HG03354 (cell line): ENCODE measurements around the gene MOCS1.

Experiments
- ATAC-seq: cut with Tn5 transposase; IDR thresholded peaks from one replicate; pipeline ENCODE4 v1.9.1; 2021; ENCODE audit warnings: mild to moderate bottlenecking; ENCODE audit not compliant: unreplicated experiment, poor library complexity, severe bottlenecking

Gene MOCS1

DNA sequence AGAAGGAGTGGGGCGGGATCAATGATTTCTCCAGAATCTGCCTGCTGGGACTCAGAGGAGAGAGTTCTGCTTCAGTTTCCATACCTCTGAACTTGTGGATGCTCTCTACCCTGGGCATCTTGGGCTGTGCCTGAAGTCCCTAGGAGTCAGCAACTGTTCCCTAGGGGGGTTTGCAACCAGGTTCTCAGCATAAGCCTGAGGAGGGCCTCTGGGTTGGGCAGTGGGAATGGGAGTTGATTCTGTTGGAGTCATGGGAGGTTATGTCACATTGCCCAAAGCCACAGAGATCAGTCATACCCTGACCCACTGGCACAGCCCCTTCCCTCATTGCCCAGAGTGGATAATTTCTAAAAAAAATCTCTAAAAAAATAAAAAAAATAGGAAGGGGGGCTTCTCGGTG is 47.4 kb downstream of the MOCS1 start:
- no peak for ATAC-seq

DNA sequence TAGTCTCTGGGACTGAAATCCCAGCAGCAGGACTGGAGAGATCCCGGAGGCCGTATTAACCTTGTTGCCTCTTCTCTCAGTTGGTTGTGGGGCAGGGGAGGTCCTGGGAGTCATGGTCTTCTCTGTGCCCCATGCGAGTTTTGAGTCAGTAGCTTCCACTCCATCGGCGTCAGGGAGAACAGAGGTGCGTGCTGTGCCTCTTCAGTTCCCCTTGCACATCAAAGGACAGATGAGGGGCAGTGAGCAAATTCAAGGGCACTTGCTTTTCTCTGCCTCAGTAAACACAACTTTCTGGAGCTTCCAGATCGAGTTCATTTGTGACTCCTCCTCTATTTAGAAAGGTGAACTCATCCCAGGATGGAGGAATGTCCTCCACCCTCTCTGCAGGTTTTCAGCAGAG is 48.6 kb downstream of the MOCS1 start:
- no peak for ATAC-seq

DNA sequence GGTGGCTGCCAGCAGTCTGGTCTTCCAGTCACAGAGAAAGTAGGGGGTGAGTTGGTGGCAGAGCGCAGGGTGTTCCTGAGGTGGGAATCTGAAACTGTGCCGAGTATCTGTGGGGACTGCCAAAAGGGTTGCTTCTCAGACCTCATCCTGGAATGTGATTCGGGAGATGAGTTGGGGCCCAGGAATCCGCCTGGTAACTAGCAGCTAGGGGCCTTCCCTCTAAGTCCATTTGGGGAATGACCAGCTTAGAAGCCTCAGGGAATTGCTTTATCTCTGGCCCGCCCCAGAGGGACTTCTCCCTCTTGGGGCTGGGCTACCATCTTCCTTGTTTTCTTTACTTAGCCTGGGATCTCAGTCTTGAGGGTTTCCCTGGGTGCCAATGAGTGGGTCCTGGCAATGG is 49.6 kb downstream of the MOCS1 start:
- no peak for ATAC-seq

DNA sequence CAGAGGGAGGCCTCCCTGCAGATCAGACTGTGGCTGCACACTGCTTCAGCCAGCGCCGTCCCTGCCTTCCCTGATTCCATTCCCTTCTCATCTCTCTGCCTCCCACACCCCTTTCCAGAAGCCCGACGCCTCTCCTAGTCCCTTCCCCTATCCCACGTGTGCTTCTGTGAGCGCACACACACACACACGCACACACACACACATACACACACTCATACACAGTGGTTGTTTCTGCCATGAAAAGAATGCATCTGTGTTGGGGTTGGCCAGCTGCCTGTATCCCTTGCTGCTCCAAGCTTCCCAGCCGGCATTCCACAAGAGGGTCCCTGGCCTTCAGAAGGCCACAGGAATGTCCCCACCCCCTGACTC is 51.7 kb downstream of the MOCS1 start:
- ATAC-seq = no peak

DNA sequence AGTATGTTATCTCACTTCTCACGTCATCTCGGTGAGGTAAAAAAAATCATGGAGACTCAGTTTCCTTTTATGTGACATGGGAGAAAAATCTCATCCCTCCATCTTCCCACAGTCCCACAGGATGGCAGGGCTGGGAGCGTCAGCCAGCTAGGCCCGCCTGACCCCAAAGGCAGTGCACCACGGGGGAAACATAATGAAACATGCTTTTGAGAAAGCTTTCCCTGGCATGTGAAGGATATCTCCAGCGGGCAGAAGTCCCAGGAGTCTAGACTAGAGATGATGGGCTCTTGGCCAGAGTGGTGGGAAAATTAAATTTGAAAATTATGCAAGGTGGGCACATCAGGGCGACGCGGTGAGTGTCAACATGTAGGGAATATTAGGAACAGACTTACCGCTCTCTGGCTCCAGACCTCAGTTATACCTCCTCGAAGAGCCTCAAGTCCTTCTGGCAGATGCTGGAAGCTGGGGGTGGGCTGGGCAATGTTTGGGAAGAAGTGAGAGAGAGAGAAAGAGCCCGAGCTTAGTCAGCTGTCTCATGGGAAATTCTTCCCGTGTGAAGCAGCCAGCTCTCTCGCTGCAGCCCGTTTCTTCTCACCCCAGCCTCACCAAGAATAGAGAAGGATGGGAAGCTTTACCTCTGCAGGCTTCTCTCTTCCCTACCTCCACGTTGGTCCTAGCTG is 52.3 kb downstream of the MOCS1 start:
- no peak for ATAC-seq

DNA sequence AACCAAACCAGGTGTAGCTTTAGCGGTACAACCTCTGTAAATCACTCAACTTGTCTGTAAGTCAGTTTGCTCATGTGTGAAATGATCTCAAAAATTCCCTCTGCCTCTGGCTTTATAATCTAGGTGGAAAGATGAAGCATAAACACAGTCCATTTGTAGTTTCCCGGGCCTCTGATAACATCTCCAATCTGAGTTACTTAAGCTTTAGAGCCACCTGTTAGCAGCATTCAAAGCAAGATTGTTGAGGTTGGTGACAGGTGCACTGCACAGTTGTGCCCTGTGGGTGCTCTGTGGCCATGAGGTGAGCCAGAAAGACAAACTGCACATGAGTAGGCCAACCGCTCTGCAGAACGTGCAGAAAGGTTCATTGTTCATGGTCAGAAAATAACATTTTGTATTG is 53.7 kb downstream of the MOCS1 start:
- ATAC-seq = no peak

DNA sequence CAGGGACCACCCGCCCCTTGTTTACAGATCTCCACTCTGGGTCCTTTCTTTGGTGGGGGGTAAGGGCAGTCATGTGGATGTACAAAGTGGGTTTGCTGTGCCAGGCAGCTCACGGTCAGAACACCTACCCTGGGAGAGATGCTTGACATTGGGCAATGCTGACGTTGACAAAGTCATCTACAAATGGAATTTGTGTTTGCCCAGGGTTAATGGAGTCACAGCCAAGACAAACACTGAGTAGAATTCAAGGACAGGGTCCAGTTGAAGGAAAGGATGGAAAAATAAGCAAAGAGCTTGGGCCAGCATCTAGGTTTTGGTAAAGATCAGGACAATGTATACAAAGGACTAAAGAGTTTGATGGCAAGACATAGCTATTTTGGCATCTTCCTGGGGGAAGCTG is 54.7 kb downstream of the MOCS1 start:
- ATAC-seq = no peak

DNA sequence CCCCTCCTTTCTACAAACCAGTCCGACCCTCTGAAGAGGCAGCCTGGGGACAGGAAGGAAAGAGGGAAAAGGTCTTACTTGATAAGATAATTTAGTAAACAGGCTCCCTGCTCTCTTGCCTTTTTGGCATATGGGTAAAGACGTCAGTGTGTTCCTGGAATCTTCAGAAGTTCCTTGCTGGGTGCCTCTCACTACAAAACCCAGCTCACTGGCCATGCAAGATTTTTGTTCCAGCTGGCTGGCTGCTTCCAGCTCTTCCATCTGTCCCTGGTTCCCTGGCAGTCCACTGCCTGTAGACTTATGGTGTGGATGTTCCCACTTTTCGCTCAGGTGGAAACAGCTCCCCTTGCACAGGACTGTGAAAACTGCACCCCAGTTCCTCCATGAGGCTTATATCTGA is 57.4 kb downstream of the MOCS1 start:
- no peak for ATAC-seq

DNA sequence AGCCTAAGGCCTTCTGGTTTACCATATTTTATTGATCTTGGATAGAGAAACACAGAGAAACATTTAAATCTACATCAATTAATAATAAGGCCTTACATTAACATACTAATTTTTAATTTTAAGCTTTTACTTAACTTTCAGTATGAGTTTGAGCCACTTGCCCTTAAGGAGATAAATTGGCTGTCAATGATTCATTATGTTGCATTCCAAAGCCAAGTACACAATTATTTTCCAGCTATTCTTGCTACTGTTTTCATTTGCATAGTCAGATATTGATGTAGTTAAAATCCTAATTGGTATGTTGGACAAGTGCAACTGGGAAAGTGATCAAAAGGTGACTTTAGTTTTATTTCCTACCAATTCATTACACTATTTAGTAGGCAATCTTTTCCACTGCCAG is 58.2 kb downstream of the MOCS1 start:
- ATAC-seq = no peak

DNA sequence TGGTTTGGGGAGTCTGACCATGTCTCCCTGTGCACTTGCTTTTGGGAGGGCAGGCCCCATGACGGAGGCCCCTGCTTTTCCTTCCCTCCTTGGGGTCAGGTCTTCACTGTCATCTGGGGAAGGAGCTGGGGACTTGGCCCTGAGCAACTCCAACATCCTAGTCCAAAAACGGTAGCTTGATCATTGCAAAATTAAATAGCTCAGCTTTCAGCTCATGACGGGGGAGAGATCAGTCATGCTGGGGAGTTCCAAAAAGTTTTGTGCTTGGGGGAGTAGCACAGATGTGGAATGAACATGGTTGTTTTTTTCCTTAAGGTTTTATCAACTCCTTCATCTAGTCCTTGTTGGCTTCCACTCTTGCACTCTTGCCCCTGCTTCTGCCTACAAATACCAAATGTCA is 60.8 kb downstream of the MOCS1 start:
- ATAC-seq = no peak

DNA sequence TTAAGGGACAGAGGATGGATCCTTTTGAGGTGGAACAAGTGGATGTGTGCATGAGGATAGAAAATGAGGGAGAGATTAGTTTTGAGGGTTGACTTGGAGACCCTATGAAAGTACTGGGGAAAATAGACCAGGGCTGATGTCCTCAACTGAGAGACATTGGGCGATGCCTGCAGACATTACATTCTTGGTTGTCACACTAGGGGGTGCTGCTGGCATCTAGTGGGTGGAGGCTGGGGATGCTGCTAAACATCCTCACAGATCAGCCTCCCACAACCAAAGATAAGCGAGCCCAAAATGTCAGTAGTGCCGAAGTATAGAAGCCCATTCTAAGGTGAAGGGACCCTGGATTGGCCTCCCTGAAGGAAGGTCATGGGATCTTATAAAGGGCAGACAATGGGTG is 63.3 kb downstream of the MOCS1 start:
- ATAC-seq = no peak

DNA sequence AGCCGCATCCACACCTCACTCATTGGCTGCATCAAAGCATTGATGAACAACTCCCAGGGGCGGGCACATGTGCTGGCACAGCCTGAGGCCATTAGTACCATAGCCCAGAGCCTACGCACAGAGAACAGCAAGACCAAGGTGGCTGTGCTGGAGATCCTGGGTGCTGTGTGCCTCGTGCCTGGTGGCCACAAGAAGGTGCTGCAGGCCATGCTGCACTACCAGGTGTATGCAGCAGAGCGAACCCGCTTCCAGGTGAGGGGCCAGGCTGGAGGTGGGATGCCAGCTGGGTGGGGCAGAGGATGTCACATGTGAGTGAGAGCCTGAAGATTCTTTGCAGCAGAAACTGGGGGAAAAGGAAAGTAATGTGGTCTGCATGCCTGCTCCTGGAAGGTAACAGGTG is 66.7 kb downstream of the MOCS1 start:
- ATAC-seq = no peak

DNA sequence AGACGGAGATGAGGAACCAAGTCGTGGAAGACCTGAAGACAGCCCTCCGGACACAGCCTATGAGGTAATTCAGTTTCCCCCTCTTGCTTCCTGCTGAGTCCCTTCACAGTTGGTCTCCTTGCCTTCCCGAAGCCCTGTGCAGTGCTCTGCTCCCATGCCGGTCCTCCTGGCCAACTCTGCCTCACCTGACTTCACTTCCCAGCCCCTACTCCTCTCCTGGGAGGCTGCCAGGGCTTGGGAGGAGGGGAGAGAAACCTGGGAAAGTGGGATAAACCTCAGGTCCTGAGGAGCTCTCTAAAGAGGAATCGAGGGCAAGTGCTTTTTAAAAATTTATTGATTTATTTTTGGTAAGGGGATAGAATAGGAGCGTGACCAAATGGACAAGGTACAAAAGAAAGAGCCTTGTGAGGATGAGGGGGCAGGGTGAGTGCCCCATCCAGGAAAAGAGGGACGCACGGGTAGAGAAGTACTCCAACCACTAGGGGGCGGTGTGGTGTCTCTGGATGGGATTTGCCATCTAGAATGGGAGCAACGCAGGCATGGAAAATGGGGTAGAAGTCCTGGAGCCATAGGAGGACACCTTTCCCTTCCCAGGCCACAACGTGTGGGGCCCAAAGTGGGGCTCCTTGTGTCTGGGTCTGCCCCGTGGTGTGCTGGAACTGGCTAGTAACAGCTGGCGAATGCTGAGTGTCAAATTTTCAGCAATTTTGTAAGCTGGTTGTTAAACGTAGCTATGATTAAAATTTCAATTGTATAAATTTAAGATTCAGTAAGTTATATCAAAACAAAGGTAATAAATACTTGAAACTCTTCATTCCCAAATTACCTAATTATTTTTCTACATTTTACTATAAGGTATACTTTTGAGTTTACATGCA is 69.0 kb downstream of the MOCS1 start:
- no peak for ATAC-seq

DNA sequence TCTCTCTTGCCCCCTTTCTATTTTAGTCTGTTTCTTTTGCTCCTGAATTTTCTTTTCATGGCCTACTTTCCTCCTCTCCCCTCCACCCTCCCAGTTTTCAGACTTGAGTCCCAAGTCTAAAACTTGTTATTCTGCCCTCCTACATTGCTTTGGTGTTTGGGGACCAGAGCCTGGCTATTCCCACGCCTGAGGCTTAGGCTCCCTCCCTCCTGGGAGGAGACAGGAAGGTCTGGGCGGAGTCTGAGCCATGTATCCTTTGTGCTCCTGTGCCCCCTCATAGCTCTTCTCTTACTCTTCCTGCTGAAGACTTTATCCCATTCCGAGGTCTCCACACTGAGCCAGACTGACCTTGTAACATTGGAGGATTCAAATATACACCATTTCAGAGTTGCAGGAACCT is 72.6 kb downstream of the MOCS1 start:
- no peak for ATAC-seq

DNA sequence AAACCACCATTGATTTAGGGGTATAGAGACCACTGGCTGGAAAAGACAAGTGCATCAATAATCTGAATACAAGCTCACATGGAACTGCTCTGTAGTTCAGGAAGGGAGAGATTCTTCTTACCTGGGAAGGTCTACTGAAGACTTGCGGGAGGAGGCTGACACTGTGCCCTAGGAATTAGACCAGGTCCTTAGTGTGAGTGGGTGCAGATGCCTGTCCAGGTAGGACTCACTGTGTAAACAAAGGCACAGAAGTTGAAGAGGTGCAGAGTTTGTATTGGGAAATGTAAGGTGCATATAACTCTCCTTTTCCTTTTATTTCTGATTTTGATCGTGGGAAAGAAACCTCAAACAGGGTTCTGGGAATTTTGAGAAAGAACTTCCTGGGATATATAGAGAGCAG is 75.2 kb downstream of the MOCS1 start:
- no peak for ATAC-seq

DNA sequence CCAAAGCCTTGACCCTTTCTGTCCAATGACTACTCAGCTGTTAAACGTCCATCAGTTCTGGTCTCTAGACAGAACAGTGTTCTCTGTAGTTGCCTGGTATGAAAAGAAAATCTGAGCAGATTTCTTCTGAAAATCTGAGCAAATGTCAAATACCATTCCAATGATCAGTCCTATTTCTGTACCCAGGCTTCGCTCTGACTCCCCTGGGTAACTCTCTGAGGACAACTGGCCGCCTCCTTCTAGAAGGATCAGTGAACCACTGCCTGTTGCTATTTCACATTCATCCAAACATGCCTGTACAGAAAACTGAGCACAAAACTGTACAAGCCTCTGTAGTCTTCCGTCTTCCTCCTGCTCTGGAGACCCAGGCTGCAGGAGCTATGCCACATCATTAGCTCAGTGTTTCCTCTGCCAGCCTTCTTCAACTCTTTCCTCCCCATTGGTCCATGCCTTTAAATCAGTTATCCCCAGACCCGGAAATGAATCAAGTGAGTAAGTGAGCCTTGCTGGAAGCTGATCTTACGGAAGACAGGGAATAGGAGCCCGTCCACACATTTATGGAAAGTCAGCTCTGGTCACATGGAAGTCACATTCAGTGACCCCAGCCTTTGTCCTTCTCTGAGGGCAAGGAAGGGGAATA is 78.8 kb downstream of the MOCS1 start:
- no peak for ATAC-seq
